Testis (tissue), 3 donors: ENCODE measurements around the gene NDUFS3. TPM values are rescaled to one million over a fixed set of nuclear protein-coding genes. Genes with fewer than 3 reads are reported as not detected.

ENCODE experiments used
- DNase-seq: peaks from one replicate; pipeline ENCODE4 v3.0.0-alpha.2; 2019
- H3K27ac ChIP-seq, 2 donors: fragments of 200-600 bp; sonication (generic); one replicate each; pipeline ENCODE4 v1.5.1; 2019
- H3K27me3 ChIP-seq: fragments of 200-600 bp; sonication (generic); one replicate; pipeline ENCODE4 v1.5.1; 2019
- H3K36me3 ChIP-seq: fragments of 200-600 bp; sonication (generic); one replicate; pipeline ENCODE4 v1.5.1; 2017; ENCODE audit warnings: low read depth; ENCODE audit errors: missing control alignments
- H3K4me1 ChIP-seq: fragments of 200-600 bp; sonication (generic); one replicate; pipeline ENCODE4 v1.5.1; 2019
- H3K4me3 ChIP-seq, 2 donors: fragments of 200-600 bp; sonication (generic); one replicate each; pipeline ENCODE4 v1.5.1; 2017 to 2019
- H3K9me3 ChIP-seq: fragments of 200-600 bp; sonication (generic); one replicate; pipeline ENCODE4 v1.5.1; 2017
- CTCF ChIP-seq, 3 experiments: fragments of 450-650 bp in 2 of 3; fragments of 200-600 bp in 1 of 3; sonication (generic) in 1 of 3; IDR thresholded peaks; one replicate each; pipeline ENCODE4 v1.5.1; 2016 to 2019; ENCODE audit warnings: antibody characterized with exemption in 3 of 3, mild to moderate bottlenecking in 2 of 3, moderate library complexity in 1 of 3
- POLR2A ChIP-seq: fragments of 450-650 bp; IDR thresholded peaks from one replicate; pipeline ENCODE4 v1.6.1; 2017; ENCODE audit warnings: antibody characterized with exemption, mild to moderate bottlenecking, moderate library complexity
- WGBS, 2 donors: methylation state at CpG; one replicate each; pipeline ENCODE4 v1.1.5; 2018; 5-methylcytosine and 5-hydroxymethylcytosine counted together
- intact Hi-C: fragments of 100-400 bp; cut with DNase I; formaldehyde crosslinking; loops from one replicate; pipeline ENCODE4 v1.15.1; 2023; ENCODE audit warnings: low total_unique reads
- polyA plus RNA-seq: library from polyadenylated mRNA; stranded (reverse); fragments of 350-450 nt; fragmentation: Illumina TruSeq; extraction: RNeasy Lipid Tissue Mini Kit (QIAGEN cat#74804); gene quantifications from one replicate; pipeline ENCODE4 v1.2.3, GENCODE V29; 2014; ENCODE audit warnings: low read depth, low replicate concordance; ENCODE audit not compliant: insufficient read depth
- total RNA-seq, 2 donors: library from RNA; depleted of rRNA; stranded (reverse); fragments of >200 nt; gene quantifications; one replicate each; pipeline ENCODE4 v1.2.3, GENCODE V29; 2016

NDUFS3 gene
- total and polyA plus RNA-seq, 3 donors from 2014 or later: 69.8 to 121 (median 88.5) TPM

DNA sequence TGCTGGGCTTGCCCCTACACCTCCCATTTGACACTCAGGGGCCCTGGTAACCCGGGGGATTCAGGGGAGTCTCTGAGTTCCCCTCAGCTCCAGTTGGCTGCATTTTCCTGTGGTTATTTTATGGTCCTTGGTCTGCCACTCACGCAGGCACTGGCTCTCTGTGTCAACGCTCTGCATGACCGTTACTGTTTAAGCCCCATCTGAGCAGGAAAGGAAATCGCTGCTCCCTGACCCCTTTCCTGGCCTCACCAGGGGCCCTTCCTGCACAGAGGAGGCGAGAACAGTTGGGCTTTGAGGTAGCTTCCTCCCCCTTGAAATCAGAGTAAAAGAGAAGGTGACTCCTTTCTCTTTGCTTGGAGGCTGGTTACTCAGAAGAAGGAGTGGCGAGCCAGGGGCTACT is 12.9 kb downstream of the NDUFS3 start:
- 62 to 69% methylated on average over 7 of the region's 7 CpGs for WGBS, 2 donors
- peaks cover 4% of the 10 kb centered on the region for H3K4me1 ChIP-seq
- DNase-seq: no peak
- no peaks in the 10 kb centered on the region for H3K9me3 ChIP-seq
- intact Hi-C loops: no loop called here
- no peak overlapping the region for H3K27ac ChIP-seq
- H3K36me3 ChIP-seq: no peaks in the 10 kb centered on the region
- TF ChIP-seq POLR2A: no peak
- no peaks in the 10 kb centered on the region for H3K27me3 ChIP-seq
- no peak overlapping the region for H3K4me3 ChIP-seq

DNA sequence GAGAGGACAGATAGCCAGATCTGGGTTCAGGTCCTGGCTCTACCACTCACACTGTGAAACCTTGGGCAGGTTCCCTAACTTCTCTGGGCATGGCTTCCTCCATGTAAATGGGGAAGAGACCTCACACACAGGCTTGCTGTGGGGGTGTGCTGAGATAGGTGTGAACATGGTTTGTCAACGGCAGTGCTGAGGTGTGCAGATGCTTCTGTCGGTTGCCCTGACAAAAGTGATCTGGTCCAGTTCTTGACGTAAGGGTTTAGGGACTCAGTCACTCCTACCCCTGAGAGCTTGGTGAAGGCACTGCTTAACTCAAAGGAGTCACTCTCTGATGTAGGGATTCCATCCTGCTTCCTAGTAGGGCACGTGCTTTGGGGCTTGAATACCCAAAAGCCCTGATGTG is 13.4 kb downstream of the NDUFS3 start:
- H3K27ac ChIP-seq: no peak overlapping the region
- H3K27me3 ChIP-seq: no peaks in the 10 kb centered on the region
- peaks cover 4% of the 10 kb centered on the region for H3K4me1 ChIP-seq
- H3K36me3 ChIP-seq: no peaks in the 10 kb centered on the region
- WGBS, 2 donors: 80 to 86% methylated on average over 2 to 4 of the region's 4 CpGs
- DNase-seq: no peak
- no peak for TF ChIP-seq POLR2A
- intact Hi-C loops: no loop called here
- no peak overlapping the region for H3K4me3 ChIP-seq
- H3K9me3 ChIP-seq: no peaks in the 10 kb centered on the region

GRCh38 chr11:47592970-47593369 is 14.1 kb downstream of the NDUFS3 start:
- Histone ChIP-seq H3K4me3 (no peak overlapping the region), H3K27ac (no peak overlapping the region), H3K9me3 (no peaks in the 10 kb centered on the region), H3K27me3 (no peaks in the 10 kb centered on the region), H3K4me1 (peaks cover 4% of the 10 kb centered on the region), H3K36me3 (no peaks in the 10 kb centered on the region)
- intact Hi-C loops: no loop called here
- DNase-seq: no peak
- WGBS, 2 donors: 65 to 72% methylated on average over 2 of the region's 2 CpGs
- TF ChIP-seq POLR2A (no peak), CTCF (IDR thresholded peaks at IDR 0.05) (no peak)

DNA sequence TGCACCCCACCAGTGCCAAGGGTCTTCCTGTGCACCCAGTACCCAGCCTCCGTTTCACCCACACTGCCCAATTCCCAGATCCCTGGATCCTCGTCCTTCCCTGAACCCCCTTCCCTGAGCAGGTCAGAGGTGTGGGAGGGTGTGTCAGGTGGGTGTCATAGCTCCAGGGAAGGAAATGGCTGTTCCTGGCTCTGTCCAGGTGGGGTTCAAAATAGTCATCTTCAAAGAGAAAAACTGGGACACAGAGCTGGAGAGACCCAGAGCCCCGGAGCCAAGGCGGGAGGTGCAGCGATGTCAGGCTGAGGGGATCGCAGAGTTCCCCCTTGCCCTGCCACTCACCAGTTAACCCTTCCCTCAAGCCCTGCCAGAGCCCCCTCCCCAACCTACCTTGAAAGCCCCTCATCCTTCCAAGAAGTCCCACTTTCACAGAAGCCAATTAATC is 14.6 kb downstream of the NDUFS3 start:
- 19 to 36% methylated on average over 4 to 6 of the region's 6 CpGs for WGBS, 2 donors
- H3K27ac ChIP-seq: no peak overlapping the region
- H3K4me1 ChIP-seq: peaks cover 4% of the 10 kb centered on the region
- no peak for DNase-seq
- no peaks in the 10 kb centered on the region for H3K36me3 ChIP-seq
- no peaks in the 10 kb centered on the region for H3K9me3 ChIP-seq
- H3K27me3 ChIP-seq: no peaks in the 10 kb centered on the region
- TF ChIP-seq POLR2A (no peak), CTCF (IDR thresholded peaks at IDR 0.05) (no peak)
- intact Hi-C loops: no loop called here
- no peak overlapping the region for H3K4me3 ChIP-seq

DNA sequence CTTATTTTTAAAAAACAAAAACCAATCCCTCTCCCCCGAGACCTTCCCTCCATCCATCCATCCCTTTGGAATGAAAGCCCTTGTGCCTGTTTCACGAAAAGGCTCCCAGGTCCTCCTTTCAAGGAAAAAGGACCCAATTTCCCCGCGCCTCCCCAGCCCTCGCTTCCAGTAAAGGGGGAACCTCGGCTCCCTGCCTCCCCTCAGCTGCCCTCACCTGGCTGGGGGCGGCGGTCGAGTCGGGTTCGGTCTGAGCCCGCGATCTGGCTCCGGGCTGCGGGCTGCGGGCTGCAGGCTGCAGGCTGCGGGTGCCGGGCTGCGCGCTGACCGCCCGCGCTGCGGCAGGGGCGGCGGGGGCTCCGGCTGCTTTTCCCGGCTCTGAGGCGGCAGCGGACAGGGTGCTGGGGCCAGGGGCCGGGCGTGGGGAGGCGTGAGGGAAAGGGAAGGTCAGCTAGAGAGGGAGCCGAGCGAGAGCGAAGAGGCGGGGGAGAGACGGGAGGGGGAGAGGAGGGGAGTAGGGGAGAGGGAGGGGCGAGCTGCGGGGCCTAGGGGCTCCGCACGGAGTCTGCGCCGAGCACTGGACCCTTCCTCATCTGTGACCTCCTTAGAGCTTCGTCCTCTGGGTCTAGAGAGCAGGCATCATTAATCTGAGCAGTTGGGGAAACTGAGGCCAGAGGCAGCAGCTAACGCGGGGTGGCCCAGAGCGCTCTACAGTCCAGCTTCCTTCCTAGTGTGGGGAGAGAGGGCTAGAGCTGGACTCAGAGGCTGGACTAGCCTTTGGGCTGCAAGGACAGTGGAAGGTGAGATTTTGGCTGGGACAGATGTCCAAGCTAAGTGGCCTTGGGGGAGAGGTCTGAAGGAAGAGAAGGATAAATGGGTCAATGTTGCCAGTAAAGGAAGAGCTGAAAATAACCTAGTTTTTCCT is 15.3 kb downstream of the NDUFS3 start, which contains the start of gene C1QTNF4:
C1QTNF4 (minus strand) TSS at position 478 of the 922 bp plus-strand sequence. CDS start 3,601 bp downstream, outside the sequence.
- Histone ChIP-seq H3K27me3 (no peaks in the 10 kb centered on the region), H3K9me3 (no peaks in the 10 kb centered on the region), H3K4me1 (peaks cover 4% of the 10 kb centered on the region), H3K27ac (no peak within 1 kb of the TSS), H3K4me3 (no peak within 1 kb of the TSS), H3K36me3 (no peaks in the 10 kb centered on the region)
- no peak for DNase-seq
- intact Hi-C loops: no loop called here
- TF ChIP-seq POLR2A: no peak
- TF ChIP-seq CTCF (IDR thresholded peaks at IDR 0.05): no peak
- 3 to 6% methylated on average over 12 to 47 of the region's 48 CpGs for WGBS, 2 donors
